Femur (tissue), 1 donor: ENCODE data around the gene LPP.

Source experiments
- DNase-seq: peaks from one replicate; pipeline ENCODE4 v3.0.0-alpha.2; 2017

Gene LPP

GRCh38 chr3:188199386-188199785 is 45.4 kb downstream of the LPP start:
- DNase-seq, result no peak

- no peak for DNase-seq
These were observed 46.5 kb downstream of the LPP start for GRCh38 chr3:188200481-188200880.

GRCh38 chr3:188202358-188203138 is 48.6 kb downstream of the LPP start:
- no peak for DNase-seq

GRCh38 chr3:188204526-188204925 is 50.6 kb downstream of the LPP start:
- DNase-seq, result no peak

- DNase-seq, result no peak
These were observed 52.0 kb downstream of the LPP start for GRCh38 chr3:188205992-188206416.

GRCh38 chr3:188206787-188207186 is 52.8 kb downstream of the LPP start:
- no peak for DNase-seq

- DNase-seq, result no peak
These were observed 54.1 kb downstream of the LPP start for GRCh38 chr3:188207941-188208515.

GRCh38 chr3:188208516-188208981 is 54.6 kb downstream of the LPP start:
- DNase-seq, result no peak

GRCh38 chr3:188209034-188209433 is 55.1 kb downstream of the LPP start:
- no peak for DNase-seq

GRCh38 chr3:188209740-188210139 is 55.8 kb downstream of the LPP start:
- DNase-seq, result no peak

- no peak for DNase-seq
These were observed 57.5 kb downstream of the LPP start for GRCh38 chr3:188211476-188211875.

GRCh38 chr3:188212308-188212969 is 58.5 kb downstream of the LPP start:
- DNase-seq, result no peak

- no peak for DNase-seq
These were observed 60.5 kb downstream of the LPP start for GRCh38 chr3:188214442-188214841.

GRCh38 chr3:188215129-188215528 is 61.2 kb downstream of the LPP start:
- no peak for DNase-seq

GRCh38 chr3:188217011-188217463 is 63.1 kb downstream of the LPP start:
- no peak for DNase-seq

GRCh38 chr3:188217726-188218125 is 63.8 kb downstream of the LPP start:
- no peak for DNase-seq

GRCh38 chr3:188218603-188219002 is 64.6 kb downstream of the LPP start:
- DNase-seq, result no peak

- no peak for DNase-seq
These were observed 65.2 kb downstream of the LPP start for GRCh38 chr3:188219147-188219546.

GRCh38 chr3:188220097-188220788 is 66.3 kb downstream of the LPP start:
- DNase-seq, result no peak

GRCh38 chr3:188220988-188221818 is 67.2 kb downstream of the LPP start:
- DNase-seq, result no peak

GRCh38 chr3:188223936-188224335 is 70.0 kb downstream of the LPP start:
- no peak for DNase-seq

GRCh38 chr3:188227442-188227841 is 73.5 kb downstream of the LPP start:
- DNase-seq, result no peak
